Esophagus squamous epithelium (tissue), 5 donors: Measurements from ENCODE around the gene MAD1L1. TPM values are rescaled to one million over a fixed set of nuclear protein-coding genes. Genes with fewer than 3 reads are reported as not detected.

Experiments used
- DNase-seq: peaks from one replicate; lab custom pipeline; 2025; lab: John Stamatoyannopoulos, UW
- H3K27ac ChIP-seq, 4 donors: fragments of 200-600 bp; sonication (generic); one replicate each; pipeline ENCODE4 v1.5.1; 2016 to 2019; ENCODE audit warnings: mild to moderate bottlenecking in 1 of 4
- H3K27me3 ChIP-seq, 4 donors: fragments of 200-600 bp; sonication (generic); 1 replicate in 3 of 4; 2 replicates in 1 of 4; pipeline versions ENCODE4 v1.5.1 to v1.6.0; 2017 to 2021; ENCODE audit warnings: antibody characterized with exemption in 1 of 4
- H3K36me3 ChIP-seq, 3 donors: fragments of 200-600 bp; sonication (generic); one replicate each; pipeline ENCODE4 v1.5.1; 2016 to 2019
- H3K4me1 ChIP-seq, 3 donors: fragments of 200-600 bp; sonication (generic); one replicate each; pipeline ENCODE4 v1.5.1; 2017 to 2019
- H3K4me3 ChIP-seq, 4 donors: fragments of 200-600 bp; sonication (generic); 1 replicate in 3 of 4; 2 replicates in 1 of 4; pipeline ENCODE4 v1.5.1; 2016 to 2019; ENCODE audit warnings: mild to moderate bottlenecking in 2 of 4, moderate library complexity in 1 of 4
- H3K9me3 ChIP-seq, 3 donors: fragments of 200-600 bp; sonication (generic); one replicate each; pipeline ENCODE4 v1.5.1; 2016 to 2019
- CTCF ChIP-seq, 6 experiments: fragments of 450-650 bp in 4 of 6; fragments of 200-600 bp in 2 of 6; sonication (generic) in 2 of 6; IDR thresholded peaks; one replicate each; pipeline ENCODE4 v1.5.1; 2016 to 2019; ENCODE audit warnings: antibody characterized with exemption in 6 of 6, mild to moderate bottlenecking in 4 of 6, moderate library complexity in 4 of 6
- POLR2A ChIP-seq, 4 donors: fragments of 450-650 bp; IDR thresholded peaks; one replicate each; pipeline ENCODE4 v1.6.1; 2017; ENCODE audit warnings: antibody characterized with exemption in 4 of 4, mild to moderate bottlenecking in 4 of 4, moderate library complexity in 3 of 4
- WGBS, 2 donors: methylation state at CpG; one replicate each; pipeline ENCODE4 v1.1.5; 2018; 5-methylcytosine and 5-hydroxymethylcytosine counted together
- intact Hi-C: fragments of 100-400 bp; cut with DNase I; formaldehyde crosslinking; loops from one replicate; pipeline ENCODE4 v1.15.0; 2022
- total RNA-seq, 4 donors: library from RNA; depleted of rRNA; stranded (reverse); fragments of >200 nt; gene quantifications; one replicate each; pipeline ENCODE4 v1.1.0, GENCODE V29; 2016
- donor health status: DM: yes; HTN: yes; CAD: no.

MAD1L1 gene
- total RNA-seq, 4 donors from 2014 or later, result 16.6 to 40.4 (median 30.2) TPM

GRCh38 chr7:2197436-2198155 lies 35.1 kb downstream of the MAD1L1 start:
- H3K4me3 ChIP-seq, result no peak overlapping the region
- H3K27me3 ChIP-seq, result no peaks in the 10 kb centered on the region
- no peak for TF ChIP-seq CTCF (IDR thresholded peaks at IDR 0.05)
- no peak for TF ChIP-seq POLR2A (IDR thresholded peaks at IDR 0.05)
- H3K36me3 ChIP-seq, result peaks cover 0 to 64% (median 9%) of the 10 kb centered on the region in 3 donors
- DNase-seq, result no peak
- intact Hi-C loops, result no loop called here
- H3K4me1 ChIP-seq, result peaks cover 0 to 15% (median 5%) of the 10 kb centered on the region in 3 donors
- WGBS, 2 donors, result 80 to 90% methylated on average over 15 to 19 of the region's 21 CpGs
- no peak overlapping the region for H3K27ac ChIP-seq
- H3K9me3 ChIP-seq, result no peaks in the 10 kb centered on the region

DNA sequence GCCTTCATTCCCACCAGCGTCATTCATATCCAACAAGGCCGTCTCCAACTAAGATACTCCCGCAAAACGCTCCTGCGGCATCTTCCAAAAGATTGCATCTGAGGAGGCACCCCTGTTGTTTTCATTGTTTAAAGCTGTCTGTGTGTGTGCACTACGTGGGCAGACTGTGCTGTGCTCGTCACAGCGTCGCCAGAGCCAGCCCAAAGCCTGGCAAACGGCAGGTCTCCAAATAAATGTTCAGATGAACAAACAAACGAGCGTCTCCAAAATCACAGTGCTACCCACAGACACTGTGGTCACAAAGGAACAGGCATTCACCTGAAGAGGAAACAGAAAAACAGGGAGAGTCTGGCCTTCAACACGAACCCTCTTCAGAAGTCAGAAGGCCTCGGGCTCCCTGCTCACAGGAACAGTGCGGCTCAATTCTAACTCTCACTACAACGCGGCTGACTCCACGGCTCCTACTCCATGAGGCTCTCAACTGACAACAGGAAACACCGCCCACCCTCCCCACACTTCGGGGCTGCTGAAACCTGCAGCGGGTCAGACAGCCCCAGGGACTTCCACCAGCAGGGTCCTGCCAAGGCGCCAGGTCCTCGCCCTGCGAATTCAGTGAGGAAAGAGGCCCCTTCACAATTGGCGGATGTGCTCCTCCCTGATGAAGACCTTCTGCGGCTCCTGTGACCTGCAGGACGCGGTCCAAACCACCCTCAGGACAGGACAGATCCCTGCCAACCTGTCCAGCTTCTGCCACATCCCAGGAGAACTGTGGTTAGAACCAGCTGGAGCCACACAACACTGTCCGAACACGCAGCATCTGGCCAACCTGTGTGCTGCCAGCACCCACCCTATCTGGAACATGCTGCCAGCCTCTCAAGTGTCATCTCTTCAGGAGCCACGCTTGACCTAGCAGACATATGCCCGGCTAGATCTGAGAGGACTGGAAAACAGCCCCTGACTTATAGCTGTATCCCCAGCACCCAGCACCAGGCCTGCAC lies 36.1 kb downstream of the MAD1L1 start:
- Histone ChIP-seq H3K4me3 (no peak overlapping the region), H3K27me3 (no peaks in the 10 kb centered on the region), H3K9me3 (no peaks in the 10 kb centered on the region), H3K27ac (no peak overlapping the region), H3K4me1 (peaks cover 0 to 15% (median 5%) of the 10 kb centered on the region in 3 donors), H3K36me3 (peaks cover 0 to 56% (median 9%) of the 10 kb centered on the region in 3 donors)
- TF ChIP-seq CTCF (IDR thresholded peaks at IDR 0.05) (no peak), POLR2A (IDR thresholded peaks at IDR 0.05) (no peak)
- intact Hi-C loops, result no loop called here
- 82 to 85% methylated on average over 10 to 16 of the region's 32 CpGs for WGBS, 2 donors
- DNase-seq, result no peak

DNA sequence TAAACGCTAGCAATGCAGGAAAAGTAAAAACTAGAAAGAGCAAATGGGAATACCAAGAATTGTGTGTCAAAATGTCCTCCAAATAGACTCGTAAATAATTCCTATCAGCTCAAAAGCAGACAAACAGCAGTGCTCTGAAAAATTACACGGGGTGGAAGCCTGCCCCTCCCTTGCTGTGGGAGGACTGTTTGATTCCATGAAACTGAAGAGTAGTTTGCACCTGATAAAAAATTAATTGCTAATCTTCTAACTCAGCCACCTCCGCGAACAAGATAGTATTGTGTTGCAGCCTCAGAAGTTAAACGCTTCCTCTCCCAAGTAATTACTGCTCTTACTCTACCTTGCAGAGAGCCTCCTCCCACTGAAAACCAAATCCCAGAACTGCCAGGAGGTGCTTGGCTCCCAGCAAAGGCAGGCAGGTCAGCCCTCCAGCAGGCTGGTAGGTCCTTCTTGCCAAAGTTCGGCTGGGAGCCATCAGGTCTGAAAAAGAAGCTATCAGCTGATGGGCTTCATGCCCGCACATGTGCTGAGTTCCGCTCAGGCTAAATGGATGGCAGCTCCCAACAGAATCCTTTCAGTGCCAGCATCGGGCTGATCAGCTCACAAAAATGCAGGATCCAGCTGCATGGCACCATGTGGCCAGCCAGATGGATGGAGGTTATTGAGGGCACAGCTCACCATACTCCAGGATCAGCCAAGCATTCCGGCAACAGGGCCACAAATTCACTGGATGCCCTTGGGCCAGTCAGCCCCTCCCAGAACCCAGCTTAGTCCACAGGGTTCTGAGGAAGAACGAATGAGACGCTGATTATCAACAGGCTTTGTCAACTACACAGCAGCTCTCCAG lies 37.1 kb downstream of the MAD1L1 start:
- no peak overlapping the region for H3K4me3 ChIP-seq
- DNase-seq, result no peak
- intact Hi-C loops, result no loop called here
- no peaks in the 10 kb centered on the region for H3K27me3 ChIP-seq
- H3K36me3 ChIP-seq, result peaks cover 0 to 51% (median 7%) of the 10 kb centered on the region in 3 donors
- no peaks in the 10 kb centered on the region for H3K9me3 ChIP-seq
- WGBS, 2 donors, result 53 to 57% methylated on average over 10 to 11 of the region's 13 CpGs
- TF ChIP-seq CTCF (IDR thresholded peaks at IDR 0.05) (no peak), POLR2A (IDR thresholded peaks at IDR 0.05) (no peak)
- no peak overlapping the region for H3K27ac ChIP-seq
- peaks cover 0 to 15% (median 5%) of the 10 kb centered on the region in 3 donors for H3K4me1 ChIP-seq

GRCh38 chr7:2193575-2194305 lies 39.0 kb downstream of the MAD1L1 start:
- WGBS, 2 donors, result 87 to 91% methylated on average over 14 to 16 of the region's 19 CpGs
- Histone ChIP-seq H3K36me3 (peaks cover 0 to 38% (median 0%) of the 10 kb centered on the region in 3 donors), H3K4me3 (no peak overlapping the region), H3K9me3 (peaks cover 0 to 4% (median 0%) of the 10 kb centered on the region in 3 donors), H3K4me1 (peaks cover 0 to 15% (median 5%) of the 10 kb centered on the region in 3 donors), H3K27ac (no peak overlapping the region), H3K27me3 (no peaks in the 10 kb centered on the region)
- intact Hi-C loops, result no loop called here
- TF ChIP-seq CTCF (IDR thresholded peaks at IDR 0.05), result no peak
- no peak for TF ChIP-seq POLR2A (IDR thresholded peaks at IDR 0.05)
- no peak for DNase-seq
